ENCODE measurements around the gene CTNND1.

DNA sequence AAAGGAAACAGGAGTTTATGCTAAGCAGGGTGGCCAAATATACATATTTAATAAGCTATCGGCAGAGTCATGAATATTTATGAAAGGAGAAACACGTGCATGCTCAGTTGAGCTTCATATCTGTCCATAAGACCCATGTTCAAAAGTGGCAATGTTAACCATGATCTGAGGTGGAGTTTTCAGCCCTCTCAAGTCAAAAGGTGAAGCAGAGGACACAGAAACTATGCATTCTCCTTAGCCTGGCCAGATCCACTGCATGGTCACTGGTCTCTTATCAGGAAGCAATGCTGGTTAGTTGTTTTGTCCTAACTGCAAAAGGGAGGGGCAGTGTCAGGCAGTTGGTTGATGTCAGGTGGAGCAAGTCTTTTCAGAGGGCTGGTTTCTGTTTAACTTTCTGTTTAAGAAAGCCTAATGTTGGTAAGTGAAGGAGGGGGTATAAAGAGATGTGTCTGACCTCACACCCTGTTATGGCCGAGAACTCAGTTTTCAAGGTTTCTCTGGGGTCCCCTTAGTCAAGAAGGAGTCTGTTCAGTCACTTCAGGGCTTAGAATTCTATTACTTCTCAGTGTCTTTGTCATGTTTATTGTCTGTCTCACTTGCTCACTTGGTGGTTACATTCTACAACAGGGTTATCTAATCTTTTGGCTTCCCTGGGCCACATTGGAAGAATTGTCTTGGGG is 25.8 kb upstream of the CTNND1 start:
- TF ChIP-seq POLR2A (IDR thresholded peaks at IDR 0.05; ENCODE audit: low read depth, low read length) = no peak
- no peak for TF ChIP-seq POLR2AphosphoS5 (IDR thresholded peaks at IDR 0.05; ENCODE audit: low read depth, low read length)
